ENCODE results near the gene RILPL2.
A peak's percentile ranks its signal among the peaks of the same experiment; 100 is the strongest.
"Not testable (repeated sequence)": the region's sequence is repeated elsewhere in the genome, so short reads cannot be mapped to it uniquely, and the experiment has no call there.

Gene RILPL2

DNA sequence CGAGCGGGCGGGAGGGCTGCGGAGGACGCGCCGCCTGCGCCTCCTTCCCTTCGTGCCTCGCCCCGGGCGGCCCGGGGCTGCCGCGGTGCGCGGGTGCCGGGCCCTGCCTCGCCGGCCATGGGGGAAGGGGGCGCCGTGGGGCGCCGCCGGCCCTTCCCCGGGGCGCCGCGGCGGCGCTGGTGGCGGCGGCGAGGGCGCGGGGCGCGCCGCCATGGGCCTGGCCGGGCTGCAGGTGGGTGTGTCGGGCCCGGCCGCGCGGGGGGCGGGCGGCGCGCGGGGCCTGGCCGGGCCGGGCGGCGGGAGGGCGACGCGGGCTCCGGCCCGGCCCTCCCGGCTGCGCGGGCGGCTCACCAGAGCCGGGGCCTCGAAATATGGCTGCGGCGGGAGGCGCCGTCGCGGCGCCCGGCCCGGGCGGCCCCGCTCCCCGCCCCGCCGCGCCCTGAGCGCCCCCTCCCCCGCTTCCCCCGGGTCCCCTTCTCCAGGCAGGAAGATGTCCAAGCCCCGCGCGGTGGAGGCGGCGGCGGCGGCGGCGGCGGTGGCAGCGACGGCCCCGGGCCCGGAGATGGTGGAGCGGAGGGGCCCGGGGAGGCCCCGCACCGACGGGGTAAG, 47.4 kb downstream of the RILPL2 start:
- no peak for DNase-seq
- TF ChIP-seq GATA1 (IDR thresholded peaks at IDR 0.05; ENCODE audit: low read depth, low read length) (no peak), POLR2A (IDR thresholded peaks at IDR 0.05; ENCODE audit: low read length) (no peak)

DNA sequence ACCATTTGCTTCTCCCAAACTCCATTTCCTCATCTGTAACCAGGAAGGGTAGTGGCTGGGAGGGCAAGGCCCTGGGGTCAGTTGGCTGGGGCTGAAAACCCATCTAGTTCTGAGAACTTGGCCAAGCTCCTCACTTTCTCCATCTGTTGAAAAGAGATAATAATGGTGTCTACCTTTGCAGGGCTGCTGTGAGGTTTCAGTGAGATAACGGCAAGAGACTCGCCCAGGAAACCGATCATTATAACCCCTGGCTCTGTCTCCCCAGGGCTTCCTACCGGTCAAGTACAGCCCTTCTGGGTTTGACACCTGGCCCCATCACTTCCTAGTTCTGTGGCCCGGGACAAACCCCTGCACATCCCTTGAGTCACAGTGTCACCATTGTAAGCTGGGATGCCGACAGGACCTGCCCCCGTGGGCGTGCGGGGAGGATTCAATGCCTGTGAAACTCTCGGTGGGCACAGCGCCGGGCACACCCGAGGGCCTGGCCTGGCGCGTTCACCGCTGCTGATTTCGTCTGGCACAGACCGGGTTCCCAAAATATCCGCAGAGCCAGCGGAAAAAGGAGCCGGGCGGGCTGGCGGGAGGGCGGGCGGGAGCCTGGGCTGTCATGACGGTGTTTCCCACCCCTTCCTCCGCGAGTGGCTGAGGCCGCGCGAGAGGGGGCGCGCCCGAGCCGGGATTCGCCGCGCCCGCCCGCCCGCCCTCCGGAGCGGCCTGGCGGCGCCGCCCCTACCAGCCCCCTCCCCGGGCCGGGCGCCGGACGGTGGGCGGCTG, 48.1 kb downstream of the RILPL2 start:
- DNase-seq = peak; percentile 91 to 95

DNA sequence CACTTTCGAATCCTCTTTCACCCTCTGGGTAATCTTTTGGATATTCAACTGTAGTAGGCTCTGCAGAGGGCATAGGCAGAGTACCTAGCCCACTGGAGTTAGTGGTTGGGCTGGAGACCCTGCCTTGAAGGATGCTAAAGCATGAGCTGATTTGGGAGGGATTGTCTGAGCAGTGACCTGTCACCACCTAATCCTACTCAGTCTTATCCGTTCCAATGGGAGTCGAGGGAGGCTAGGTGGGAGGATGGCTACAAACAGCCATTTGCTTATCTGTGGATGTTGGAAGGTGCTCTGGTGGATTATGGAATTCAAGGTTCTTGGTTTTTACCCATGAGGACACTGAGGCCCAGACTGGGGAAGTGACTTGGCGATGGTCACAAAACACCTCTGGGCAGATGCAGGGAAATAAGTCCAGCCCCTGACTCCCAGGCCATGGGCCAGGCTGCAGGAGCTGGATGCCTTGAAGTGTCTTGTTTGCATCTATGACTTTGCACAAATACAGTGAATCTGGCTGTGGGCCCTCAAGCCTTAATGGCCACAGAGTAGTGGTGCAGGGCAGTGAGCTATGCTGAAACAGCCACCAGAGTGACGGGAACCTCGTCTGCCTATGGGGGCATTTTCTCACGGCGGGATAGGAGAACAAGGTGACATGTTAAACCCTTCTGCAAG, 48.8 kb downstream of the RILPL2 start:
- TF ChIP-seq GATA1 (IDR thresholded peaks at IDR 0.05; ENCODE audit: low read depth, low read length) (no peak), POLR2A (IDR thresholded peaks at IDR 0.05; ENCODE audit: low read length) (no peak)
- DNase-seq = peak in 1 of 2 experiments; percentile 91

More for the DNA sequence above, 48.1 kb downstream of the RILPL2 start:
- no peak for TF ChIP-seq GATA1 (IDR thresholded peaks at IDR 0.05; ENCODE audit: low read depth, low read length)
- TF ChIP-seq POLR2A (IDR thresholded peaks at IDR 0.05; ENCODE audit: low read length) = peak; percentile 55

DNA sequence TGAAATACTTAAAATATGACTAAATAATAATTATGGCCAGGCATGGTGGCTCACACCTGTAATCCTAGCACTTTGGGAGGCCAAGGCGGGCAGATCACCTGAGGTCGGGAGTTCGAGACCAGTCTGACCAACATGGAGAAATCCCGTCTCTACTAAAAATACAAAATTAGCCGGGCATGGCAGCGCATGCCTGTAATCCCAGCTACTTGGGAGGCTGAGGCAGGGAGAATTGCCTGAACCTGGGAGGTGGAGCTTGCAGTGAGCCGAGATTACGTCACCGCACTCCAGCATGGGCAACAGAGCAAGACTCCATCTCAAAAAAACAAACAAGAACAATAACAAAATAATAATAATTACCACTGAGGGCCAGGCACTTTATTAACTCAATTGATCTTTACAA, 50.9 kb downstream of the RILPL2 start:
- peak; percentile 21 to 48 for DNase-seq

DNA sequence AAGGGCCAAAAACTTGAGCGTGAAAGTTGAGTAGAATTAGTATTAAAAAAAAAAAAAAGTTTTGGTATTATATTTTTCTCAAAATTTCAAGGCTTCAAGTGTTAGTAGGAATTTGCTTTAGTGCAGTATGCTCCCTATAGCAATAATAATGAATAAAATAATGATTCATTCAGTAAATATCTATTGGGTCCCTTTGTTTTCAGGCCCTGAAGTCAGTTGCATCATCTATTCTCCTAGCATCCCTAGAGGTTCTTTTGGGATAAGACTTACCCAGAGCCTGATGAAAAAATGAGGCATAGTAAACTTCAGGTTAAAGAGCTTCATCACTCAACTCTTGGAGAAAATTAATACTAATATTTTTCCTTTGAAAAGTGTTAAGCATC, 51.5 kb downstream of the RILPL2 start:
- peak; percentile 44 to 63 for DNase-seq
- TF ChIP-seq POLR2A (IDR thresholded peaks at IDR 0.05; ENCODE audit: low read length) (no peak), GATA1 (IDR thresholded peaks at IDR 0.05; ENCODE audit: low read depth, low read length) (no peak)

DNA sequence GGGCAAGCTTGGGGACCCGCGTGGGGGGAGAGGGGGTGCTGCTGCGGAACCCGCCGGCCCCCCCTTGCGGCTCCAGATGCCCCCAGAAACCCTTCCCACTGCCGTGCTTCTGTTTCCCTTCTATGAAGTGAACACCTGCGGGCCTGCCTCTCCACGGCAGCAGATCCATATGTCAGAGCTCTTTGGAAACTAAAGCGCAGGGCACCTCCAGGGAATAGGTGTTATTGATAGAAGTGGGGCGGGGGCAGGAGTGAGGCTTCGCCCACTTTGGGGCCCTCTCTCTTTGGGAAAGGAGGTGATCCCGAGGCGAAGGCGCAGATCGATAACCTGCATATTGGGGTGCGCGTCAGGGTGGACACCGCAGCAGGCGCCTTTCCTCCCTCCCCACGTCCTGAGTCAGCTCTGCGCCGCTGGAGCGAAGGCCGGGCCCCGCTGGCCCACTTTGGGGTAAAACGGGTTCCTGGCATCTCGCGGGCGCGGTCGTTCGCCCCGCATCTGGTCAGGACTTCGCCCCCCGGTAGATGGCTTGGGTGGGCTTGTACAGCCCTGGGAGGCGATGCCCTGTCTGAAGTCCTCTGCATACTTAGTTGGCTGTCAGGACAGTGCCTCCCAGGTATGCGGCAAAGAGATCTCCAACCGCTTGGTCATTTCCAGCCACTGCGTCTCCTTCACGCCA, 52.0 kb downstream of the RILPL2 start:
- DNase-seq = peak; percentile 65 to 77
- TF ChIP-seq GATA1 (IDR thresholded peaks at IDR 0.05; ENCODE audit: low read depth, low read length) (no peak), POLR2A (IDR thresholded peaks at IDR 0.05; ENCODE audit: low read length) (peak; percentile 43)

DNA sequence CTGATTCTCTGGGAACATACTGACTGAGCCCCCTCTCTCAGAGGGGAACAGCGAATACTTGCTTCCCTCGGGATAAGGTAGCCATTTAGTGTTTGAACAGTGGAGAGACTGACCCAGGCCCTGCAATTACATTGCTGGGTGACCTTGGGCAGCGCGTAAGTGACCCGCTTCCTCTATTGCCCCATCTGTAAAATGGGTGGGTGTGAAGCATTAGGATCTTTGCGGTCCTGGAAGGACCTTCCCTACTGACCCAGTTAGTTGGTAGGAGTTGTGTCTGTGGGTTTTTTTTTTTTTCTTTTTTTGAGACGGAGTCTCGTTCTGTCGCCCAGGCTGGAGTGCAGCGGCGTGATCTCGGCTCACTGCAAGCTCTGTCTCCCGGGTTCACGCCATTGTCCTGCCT, 53.8 kb downstream of the RILPL2 start:
- no peak for TF ChIP-seq POLR2A (IDR thresholded peaks at IDR 0.05; ENCODE audit: low read length)
- no peak for TF ChIP-seq GATA1 (IDR thresholded peaks at IDR 0.05; ENCODE audit: low read depth, low read length)

DNA sequence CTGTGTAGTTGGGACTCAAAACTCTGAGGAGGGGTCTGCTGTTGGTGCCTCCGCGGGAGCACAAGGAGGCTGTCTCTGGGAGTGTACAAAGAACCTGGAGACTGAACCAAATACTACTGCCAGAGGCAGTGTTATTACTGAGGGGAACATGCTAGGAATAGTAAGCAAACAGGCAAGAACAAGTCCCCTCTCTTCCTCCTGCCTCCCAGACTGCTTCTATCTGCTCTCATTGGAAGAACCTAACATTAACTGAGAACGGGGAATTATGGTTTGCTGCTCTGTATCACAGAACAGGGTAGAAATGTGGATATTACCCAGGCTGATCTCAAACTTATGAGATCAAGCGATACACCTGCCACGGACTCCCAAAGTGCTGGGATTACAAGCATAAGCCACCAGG, 57.1 kb downstream of the RILPL2 start:
- DNase-seq = no peak
- no peak for TF ChIP-seq POLR2A (IDR thresholded peaks at IDR 0.05; ENCODE audit: low read length)

More for the DNA sequence above, 53.8 kb downstream of the RILPL2 start:
- DNase-seq = no peak

DNA sequence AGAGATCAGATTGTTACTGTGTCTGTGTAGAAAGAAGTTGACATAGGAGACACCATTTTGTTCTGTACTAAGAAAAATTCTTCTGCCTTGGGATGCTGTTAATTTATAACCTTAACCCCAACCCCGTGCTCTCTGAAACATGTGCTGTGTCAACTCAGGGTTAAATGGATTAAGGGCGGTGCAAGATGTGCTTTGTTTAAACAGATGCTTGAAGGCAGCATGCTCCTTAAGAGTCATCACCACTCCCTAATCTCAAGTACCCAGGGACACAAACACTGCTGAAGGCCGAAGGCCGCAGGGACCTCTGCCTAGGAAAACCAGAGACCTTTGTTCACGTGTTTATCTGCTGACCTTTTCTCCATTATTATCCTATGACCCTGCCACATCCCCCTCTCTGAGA, 64.1 kb downstream of the RILPL2 start:
- not testable (repeated sequence) for DNase-seq

DNA sequence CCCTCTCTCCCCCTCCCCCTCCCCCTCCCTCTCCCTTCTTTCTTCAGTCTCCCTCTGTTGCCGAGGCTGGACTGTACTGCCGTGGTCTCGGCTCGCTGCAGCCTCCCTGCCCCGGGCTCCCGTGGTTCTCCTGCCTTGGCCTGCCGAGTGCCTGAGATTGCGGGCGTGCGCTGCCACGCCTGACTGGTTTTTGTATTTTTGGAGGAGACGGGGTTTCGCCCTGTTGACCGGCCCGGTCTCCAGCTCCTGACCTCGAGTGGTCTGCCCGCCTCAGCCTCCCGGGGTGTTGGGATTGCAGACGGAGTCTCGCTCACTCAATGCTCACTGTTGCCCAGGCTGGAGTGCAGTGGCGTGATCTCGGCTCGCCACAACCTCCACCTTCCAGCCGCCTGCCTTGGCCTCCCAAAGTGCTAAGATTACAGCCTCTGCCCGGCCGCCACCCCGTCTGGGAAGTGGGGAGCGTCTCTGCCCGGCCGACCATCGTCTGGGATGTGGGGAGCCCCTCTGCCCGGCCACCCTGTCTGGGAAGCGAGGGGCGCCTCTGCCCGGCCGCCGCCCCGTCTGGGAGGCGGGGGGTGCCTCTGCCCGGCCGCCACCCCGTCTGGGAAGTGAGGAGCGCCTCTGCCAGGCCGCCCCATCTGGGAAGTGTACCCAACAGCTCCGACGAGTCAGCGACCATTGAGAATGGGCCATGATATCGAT, 64.7 kb downstream of the RILPL2 start:
- not testable (repeated sequence) for DNase-seq

DNA sequence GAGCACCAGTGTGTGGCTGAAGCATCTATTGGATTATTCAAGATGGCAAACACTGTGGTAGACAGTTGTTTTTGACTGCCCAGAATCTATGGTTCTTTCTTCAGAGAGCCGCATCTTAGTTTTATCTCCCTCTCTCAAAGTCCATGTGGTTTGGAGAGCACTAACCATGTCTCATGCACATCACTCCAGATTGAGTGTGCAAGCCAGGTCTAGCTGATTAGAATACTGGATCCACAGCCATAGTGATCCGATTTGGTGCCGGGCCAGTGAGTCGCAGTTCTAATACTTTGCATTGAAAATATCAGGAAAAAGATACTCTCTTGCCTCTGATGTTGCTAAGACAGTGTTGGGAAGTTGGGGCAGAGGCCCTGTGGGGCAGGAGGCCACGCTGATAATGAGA, 67.3 kb downstream of the RILPL2 start:
- peak; percentile 60 to 67 for DNase-seq
- TF ChIP-seq POLR2A (IDR thresholded peaks at IDR 0.05; ENCODE audit: low read length) (no peak), GATA1 (IDR thresholded peaks at IDR 0.05; ENCODE audit: low read depth, low read length) (no peak)

DNA sequence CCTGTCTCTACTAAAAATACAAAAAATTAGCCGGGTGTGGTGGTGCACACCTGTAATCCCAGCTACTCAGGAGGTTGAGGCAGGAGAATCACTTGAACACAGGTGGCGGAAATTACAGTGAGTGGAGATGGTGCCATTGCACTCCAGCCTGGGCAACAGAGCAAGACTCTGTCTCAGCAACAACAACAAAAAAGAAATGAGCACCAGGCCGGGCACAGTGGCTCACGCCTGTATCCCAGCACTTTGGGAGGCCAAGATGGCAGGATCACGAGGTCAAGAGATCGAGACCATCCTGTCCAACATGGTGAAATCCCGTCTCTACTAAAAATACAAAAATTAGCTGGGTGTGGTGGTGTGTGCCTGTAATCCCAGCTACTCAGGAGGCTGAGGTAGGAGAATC, 68.1 kb downstream of the RILPL2 start:
- not testable (repeated sequence) for DNase-seq

DNA sequence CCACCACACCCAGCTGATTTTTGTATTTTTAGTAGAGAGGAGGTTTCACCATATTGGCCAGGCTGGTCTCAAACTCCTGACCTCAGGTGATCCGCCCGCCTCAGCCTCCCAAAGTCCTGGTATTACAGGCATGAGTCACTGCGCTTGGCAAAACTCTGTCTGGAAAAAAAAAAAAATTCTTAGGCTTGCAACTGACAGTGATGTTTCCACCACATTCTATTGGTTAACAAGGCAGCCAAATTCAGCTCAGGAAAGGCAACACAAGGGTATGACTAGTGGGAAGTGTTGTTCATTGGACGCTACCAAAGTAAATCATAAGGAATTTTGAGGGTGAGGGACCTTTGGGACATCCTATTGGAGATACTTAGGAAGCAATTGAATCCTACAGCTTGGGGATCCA, 69.0 kb downstream of the RILPL2 start:
- TF ChIP-seq POLR2A (IDR thresholded peaks at IDR 0.05; ENCODE audit: low read length) = no peak
- no peak for TF ChIP-seq GATA1 (IDR thresholded peaks at IDR 0.05; ENCODE audit: low read depth, low read length)
- no peak for DNase-seq

All from erythroblast (primary cell).